Measurements from ENCODE around the gene FAM222B.
"Not testable (repeated sequence)": the region's sequence is repeated elsewhere in the genome, so short reads cannot be mapped to it uniquely, and the experiment has no call there.

The FAM222B gene

DNA sequence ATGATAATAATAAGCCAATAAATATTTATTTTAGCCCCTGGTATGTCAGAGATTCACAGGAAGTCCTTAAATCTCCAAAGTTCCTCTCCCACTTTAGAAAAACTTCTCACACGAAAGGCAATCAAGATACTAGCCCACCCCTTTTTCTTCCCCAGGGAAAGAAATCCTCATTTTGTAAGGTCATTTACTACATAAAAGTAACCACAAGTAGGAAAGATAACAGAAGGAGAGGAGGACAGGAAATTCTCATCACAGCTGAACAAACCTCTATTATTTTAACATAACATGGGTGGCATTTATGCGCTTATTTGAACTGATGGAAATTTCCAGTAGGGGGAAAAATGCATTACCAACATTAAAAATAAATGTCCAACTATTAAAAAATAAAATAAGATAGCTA, 3.4 kb downstream of the FAM222B start:
- DNase-seq (ENCODE audit: low read depth), result no peak

DNA sequence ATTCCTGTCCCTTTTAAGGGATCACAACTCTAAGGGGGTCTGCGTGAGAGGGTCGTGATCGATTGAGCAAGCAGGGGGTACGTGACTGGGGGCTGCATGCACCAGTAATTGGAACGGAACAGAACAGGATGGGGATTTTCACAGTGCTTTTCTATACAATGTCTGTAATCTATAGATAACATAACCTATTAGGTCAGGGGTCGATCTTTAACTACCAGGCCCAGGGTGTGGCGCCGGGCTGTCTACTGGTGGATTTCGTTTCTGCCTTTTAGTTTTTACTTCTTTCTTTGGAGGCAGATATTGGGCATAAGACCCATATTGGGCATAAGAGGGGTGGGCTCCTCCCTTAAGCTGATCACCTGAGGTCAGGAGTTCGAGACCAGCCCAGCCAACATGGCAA, 6.0 kb downstream of the FAM222B start:
- DNase-seq (ENCODE audit: low read depth), result not testable (repeated sequence)

DNA sequence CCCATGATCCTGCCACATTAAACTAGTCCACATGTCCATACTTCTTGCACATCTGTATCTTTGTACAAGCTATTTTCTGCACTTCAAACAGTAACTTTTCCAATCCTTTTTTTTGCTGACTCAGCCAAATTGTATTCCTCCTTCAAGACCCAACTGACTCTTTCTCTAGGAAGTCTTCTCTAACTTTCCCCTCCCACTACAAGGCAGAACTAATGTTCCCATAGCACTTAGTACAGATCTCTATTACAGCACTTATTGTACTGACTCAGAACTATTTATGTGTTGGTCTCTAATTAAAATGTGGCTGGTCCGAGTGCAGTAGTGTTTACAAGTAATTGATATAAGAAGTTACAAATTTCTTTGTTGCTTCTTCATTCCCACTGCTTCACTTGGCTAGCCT, 8.2 kb downstream of the FAM222B start:
- DNase-seq (ENCODE audit: low read depth), result no peak

DNA sequence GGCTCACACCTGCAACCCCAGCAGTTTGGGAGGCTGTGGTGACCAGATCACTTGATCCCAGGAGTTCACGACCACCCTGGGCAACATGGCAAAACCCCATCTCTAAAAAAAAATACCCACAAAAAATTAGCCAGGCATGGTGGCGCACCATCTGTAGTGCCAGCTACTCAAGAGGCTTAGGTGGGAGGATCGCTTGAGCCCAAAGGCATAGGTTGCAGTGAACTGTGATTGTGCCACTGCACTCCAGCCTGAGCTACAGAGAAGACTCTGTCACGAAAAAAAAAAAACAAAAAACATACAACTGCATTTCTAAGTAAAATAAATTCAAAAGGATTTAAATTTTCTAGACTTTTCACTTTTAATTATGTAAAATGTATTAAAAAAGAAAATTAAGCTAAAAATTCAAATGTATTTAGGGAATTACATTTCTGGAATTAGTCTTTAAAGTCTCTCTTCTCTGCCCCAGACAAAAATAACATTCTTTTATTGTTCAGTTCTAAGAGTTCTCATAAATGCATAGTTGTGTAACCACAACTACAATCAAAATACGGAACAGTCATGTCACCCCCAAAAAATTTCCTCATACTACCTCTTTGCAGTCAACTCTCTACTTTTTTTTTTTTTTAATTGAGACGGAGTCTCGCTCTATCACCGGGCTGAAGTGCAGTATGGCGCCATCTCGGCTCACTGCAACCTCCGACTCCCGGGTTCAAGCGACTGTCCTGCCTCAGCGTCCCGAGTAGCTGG, 14.1 kb downstream of the FAM222B start:
- DNase-seq (ENCODE audit: low read depth), result no peak

DNA sequence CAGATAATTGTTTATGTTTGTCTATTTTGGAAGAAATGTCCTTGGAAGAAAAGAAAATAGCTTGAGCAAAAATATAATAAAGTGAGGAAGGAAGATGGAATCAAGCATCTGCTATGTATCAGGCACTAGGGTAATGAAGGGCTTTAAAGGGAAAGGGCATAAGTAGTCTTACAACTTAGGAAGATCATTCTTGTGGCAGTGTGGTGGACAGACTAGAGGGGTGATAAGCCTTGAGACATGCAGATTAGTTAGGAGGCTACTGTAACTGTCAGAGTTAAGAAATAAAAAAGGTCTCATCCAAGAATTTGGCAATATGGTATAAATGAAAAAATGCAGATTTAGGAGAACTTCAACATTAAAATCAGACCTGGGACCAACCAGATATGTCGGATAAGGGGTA, 14.9 kb downstream of the FAM222B start:
- DNase-seq (ENCODE audit: low read depth), result no peak

DNA sequence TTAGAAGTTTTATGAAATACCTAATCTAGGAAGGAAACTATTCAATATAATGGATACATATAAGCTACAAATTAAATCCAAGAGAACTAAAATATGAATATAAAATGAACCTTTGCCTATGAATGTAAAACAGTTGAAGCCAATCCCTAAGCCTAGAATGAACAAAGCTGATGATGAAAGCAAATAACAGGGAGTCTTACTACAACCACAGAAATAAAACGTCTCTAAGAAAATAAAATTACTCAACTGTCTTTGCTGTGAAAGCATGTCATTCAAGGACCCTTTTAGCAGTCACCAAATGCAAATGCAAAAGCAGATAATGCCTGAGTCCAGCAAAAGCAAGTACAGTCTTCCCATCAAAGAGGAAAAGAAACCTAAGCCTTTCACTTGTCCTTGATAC, 23.0 kb downstream of the FAM222B start:
- DNase-seq (ENCODE audit: low read depth), result no peak

DNA sequence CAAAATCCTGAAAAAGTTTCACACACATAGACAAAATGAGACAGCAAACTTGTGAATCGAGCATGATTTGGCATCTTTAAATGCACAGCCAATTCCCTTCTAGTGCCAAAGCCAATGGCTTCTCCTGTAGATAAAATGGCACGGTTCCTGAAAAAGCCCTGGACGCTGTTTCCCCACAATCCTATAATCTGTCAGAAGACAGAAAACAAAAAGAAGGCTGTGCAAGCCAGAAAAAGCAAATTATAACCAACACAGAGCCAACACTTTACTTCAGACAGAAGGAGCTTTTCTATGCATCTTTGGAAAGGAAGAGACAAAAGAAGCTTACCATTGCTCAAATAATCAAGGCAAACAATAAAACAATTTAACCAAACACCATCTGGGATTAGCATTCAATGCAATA, 23.8 kb downstream of the FAM222B start:
- no peak for DNase-seq (ENCODE audit: low read depth)

DNA sequence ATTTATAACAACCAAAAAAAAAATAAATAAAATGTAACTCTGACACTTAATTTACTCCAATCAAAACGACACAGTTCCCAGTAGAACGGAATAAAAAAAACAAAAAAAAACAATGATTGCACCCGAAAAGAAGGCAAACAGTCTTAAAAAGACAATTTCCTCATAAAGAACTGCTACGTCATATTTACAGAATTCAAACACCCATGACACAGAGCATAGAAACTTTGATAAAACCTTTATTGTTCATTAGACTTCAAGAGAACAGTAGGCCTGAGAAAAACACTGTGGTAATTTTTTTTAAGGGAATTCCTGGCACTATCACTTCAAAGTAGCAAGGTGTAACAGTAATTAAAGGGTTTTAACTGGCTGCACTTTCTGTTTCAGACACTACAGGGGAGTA, 26.1 kb downstream of the FAM222B start:
- DNase-seq (ENCODE audit: low read depth), result no peak

DNA sequence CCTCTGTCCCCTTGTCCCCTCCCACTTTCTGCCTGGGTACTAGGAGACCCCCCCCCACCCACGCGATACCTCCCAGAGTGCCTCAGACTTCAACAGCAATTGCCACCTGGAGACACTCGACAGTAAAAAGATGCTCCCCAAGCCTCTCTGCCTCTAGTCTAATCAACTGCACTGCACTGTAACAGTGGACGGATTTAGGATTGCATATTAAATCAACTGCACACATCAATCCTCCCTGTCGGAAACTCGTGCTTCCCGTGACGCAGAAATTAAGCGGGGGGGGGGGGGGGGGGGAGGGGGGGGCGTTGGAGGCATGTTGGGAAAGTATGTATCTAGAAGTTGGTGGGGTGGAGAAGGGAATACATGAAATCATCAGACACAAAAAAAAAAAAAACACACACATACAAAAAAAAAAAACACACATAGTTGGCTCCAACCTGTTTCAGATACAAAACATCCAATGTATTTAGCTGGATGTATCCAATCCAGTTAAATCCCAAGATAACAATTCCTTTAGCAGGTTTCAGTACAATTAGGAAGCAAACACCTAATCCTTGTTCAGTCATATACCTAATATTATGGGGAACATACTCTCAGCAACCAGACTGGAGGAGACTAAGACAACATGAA, 29.7 kb downstream of the FAM222B start:
- no peak for DNase-seq (ENCODE audit: low read depth)

DNA sequence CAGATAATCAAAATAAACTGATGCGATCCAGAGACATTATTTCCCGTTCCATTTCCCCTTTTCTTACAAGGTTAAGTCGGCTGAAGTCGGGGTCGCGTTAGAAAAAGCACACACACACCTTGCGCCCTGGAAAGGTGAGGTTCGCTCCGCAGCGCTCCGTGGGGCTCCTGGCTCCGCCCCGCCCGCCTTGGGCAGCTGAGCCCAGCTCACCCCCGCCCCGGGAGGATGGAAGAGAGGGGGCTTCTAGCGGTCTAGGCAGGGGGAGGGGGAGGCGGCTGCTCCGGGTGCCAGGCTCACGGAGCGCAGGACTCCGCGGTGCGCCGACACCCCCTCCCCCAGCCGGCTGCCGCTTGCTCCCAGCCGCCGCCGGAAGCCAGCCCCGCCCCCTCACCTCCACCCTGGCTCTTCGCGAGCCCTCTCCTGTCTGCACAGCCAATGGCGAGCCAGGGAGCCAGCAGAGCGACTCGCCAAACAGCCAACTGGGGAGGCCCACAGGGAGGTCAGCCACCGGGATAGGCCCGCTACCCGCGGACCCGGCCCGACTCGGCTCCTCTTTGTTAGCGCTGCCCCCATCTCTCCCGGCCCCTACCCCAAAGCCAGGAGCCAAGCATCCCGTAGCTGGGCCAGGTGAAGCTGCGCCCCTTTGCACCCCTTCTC, 30.4 kb downstream of the FAM222B start:
- peak; percentile 61 for DNase-seq (ENCODE audit: low read depth)

DNA sequence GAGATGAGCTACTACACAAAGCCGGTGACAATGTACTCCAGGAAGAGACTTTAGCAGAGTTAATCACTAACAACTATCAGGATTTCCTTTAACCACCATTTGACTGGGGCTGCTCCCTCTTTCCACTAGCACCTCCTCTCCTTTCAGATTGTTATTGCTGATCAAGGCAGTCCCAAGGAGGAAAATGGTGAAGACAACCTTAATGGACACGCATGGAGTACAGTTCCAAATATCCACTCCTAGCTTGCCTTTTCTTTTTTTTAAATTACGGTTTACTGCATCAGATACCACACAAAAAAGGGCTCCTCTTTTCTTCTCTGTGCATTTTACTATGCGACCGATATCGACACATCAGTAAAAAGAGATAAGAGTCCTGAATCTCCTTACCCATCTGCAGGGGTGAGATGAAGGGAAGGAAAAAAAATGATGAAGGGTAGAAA, 30.9 kb downstream of the FAM222B start:
- DNase-seq (ENCODE audit: low read depth), result no peak

DNA sequence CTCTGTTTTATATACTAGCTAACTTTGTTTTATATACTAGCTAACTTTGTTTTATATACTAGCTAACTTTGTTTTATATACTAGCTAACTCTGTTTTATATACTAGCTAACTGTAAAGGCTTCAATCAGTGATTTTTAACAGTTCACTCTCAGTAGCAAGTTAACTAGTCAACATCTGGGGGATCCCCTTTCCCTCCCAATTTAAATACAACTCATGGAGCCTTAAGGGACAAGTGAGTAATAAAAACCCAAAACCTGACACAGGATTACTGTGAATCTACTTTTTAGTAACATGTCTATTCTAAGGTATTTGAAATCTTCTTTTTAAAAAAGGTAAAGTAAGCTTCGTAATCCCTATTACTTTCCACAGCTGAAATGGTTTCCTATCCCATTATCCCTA, 32.2 kb downstream of the FAM222B start:
- DNase-seq (ENCODE audit: low read depth), result no peak

DNA sequence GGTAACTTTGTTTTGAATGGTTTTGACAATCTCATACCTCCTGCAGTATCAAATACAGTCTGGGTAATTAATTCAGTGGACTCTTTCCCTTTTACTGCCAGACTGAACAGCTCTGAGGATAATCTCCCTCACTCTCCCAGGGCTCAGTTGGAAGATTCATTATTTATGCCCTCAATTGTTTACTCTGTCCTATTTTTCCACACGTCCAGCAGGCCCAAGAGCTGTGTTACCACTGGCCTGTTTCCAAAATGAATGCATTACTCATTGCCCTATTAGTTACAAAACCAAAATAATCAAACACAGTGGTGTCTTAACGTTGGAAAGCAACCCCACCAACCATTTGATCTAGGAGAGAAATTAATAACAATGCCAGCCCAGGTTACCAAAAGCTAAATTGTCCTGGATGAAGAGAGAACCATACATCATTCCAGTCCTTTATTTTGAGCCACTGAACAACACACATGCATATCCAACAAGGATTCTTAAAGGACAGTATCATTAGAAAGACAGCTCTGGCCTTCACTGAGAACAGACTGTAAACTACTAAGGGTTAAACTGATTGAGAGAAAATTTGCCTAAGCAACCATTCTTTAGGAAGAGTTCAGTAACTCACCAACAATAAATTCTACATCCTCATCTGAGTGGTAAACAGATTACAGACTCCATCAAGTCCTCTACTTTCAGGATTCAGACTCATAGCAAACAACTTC, 34.5 kb downstream of the FAM222B start:
- peak; percentile 63 for DNase-seq (ENCODE audit: low read depth)

DNA sequence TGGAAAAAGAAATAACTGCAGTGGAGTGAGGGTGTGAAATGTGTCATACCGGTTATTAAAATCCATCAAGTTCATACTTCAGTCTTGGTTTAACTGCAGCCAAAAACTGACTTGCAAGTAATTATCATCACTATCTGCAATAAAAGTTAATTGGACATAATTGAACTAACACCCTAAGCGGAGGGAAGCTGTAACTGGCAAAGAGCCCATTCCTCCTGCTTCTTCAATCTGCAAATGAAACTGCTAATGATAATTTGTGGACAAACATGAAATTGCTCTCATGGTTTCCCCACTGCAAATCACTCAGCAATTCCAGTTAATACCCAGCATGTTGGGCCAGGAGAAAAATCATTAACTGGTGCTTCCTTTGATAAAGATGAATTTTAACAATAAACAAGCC, 46.5 kb downstream of the FAM222B start:
- no peak for DNase-seq (ENCODE audit: low read depth)

DNA sequence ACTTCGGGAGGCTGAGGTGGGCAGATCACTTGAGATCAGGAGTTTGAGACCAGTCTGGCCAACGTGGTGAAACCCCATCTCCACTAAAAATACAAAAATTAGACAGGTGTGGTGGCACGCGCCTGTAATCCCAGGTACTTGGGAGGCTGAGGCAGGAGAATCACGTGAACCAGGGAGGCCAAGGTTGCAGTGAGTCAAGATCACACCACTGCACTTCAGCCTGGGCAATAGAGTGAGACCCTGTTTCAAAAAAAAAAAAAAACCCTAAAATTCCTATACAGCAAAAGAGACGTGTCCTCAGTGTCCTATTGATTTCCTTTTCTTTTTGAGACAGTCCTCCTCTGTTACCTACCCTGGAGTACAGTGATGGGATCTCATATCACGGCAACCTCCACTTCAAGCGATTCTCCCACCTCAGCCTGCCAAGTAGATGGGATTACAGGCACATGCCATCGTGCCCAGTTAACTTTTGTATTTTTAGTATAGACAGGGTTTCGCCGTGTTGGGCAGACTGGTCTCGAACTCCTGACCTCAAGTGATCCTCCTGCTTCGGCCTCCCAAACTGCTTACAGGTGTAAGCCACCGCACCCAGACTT, 47.6 kb downstream of the FAM222B start:
- not testable (repeated sequence) for DNase-seq (ENCODE audit: low read depth)

DNA sequence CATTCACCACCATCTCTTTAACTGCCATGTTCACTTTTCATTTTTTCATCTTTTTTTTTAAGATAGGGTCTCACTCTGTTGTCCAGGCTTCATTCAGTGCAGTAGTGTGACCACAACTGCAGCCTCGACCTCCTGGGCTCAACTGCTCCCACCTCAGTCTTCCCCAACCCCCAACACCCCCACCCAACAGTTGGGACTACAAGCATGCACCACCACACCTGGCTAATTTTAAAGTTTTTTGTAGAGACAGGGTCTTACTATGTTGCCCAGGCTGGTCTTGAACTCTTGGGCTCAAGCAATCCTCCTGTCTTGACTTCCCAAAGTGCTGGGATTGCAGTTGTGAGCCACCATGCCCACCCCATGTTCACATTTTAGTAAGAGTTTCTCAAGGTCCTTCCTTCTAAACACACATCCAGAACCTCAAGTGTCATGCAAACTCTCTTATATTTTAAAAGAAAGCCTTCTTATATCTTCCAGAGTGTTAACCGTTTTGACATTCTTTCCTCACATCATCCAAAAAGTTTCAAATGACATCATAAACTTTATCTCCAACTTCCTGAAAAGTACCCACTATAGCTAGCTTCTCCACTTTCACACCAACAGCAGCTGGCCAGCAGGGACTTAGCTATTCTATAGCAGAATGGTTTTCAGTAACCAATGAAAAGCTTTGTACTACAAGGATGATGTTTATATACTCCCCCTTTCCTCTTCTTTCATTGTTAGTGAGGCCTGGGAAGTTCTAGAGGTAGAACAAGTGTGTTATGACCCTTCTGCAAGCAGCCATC, 49.5 kb downstream of the FAM222B start:
- DNase-seq (ENCODE audit: low read depth), result no peak

DNA sequence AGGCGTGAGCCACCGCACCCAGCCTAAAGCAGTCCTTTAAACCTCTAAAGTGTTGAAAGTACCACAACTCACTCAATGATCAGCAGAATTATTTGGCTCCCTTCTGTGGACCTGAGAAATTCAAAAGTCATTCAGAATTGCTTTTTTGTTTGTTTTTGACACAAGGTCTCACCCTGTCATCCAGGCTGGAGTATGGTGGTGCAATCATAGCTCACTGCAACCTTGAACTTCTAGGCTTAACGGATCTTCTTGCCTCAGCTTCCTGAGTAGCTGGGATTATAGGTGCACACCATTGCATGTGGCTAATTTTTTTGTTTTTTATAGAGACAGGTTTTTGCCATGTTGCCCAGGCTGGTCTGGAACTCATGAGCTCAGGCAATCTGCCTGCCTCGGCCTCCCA, 54.5 kb downstream of the FAM222B start:
- DNase-seq (ENCODE audit: low read depth), result no peak

DNA sequence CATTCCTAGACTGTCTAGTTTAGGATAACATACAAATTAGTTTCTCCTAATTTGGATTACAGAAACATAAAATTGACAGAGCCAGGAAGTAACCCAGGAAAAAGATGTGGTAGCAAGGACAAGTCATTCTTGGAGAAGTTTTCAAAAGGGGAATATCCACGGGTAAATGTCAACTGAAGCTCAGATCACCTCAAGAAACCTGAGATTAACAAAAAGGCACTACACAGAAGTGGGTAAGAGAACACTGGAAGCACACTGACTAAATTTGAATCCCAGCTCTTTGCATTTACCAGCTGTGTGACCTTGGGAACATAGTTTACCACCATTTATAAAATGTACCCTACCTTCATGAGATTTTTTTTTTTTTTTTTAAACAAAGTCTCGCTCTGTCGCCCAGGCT, 59.4 kb downstream of the FAM222B start:
- DNase-seq (ENCODE audit: low read depth), result no peak

DNA sequence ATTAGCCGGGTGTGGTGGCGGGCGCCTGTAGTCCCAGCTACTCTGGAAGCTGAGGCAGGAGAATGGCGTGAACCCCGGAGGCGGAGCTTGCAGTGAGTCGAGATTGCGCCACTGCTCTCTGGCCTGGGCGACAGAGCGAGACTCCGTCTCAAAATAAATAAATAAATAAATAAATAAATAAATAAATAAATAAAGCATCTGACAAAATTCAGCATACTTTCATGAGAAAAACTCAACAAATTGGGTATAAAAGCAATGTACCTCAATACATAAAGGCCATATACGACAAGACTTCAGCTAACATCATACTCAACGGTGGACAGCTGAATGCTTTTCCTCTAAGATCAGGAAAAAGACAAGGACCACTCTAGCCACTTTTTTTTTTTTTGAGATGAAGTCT, 63.0 kb downstream of the FAM222B start:
- DNase-seq (ENCODE audit: low read depth), result not testable (repeated sequence)

DNA sequence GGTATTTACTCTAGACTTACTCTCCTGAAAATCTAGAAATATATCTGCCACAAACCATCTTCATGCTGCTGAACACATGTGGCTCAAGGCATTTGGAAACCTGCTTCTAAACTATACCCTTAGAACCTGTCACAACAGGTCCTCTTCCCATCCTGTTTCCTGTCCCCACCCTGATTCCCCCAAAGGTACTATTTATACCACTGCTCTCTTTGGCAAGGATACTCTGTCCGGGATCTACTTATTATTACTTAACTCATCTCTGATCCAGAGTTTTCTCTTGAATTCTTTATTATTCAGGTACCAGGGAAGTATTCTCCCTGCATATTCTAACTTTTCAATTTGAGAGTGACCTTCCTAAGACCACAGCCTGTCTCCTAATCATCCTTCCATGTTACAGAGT, 65.4 kb downstream of the FAM222B start:
- no peak for DNase-seq (ENCODE audit: low read depth)

DNA sequence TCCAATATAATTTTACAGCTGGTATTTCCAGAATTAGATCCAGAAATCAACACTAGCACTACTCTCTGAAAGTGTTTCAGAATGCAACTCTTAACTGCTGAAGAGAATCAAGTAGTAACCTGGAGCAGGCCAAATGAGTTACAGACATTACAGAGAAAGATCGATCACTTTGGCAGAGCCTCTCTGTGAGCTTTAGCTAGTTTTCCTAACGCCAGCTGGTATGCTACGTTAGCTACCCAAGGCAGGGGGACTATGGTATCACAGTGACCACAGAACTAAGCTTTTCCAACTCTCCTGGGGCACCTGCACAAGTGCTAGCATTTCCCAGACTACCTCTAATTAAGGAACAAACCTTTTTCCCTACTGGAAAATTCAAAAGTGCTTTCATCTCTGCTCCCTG, 68.4 kb downstream of the FAM222B start:
- DNase-seq (ENCODE audit: low read depth), result no peak

DNA sequence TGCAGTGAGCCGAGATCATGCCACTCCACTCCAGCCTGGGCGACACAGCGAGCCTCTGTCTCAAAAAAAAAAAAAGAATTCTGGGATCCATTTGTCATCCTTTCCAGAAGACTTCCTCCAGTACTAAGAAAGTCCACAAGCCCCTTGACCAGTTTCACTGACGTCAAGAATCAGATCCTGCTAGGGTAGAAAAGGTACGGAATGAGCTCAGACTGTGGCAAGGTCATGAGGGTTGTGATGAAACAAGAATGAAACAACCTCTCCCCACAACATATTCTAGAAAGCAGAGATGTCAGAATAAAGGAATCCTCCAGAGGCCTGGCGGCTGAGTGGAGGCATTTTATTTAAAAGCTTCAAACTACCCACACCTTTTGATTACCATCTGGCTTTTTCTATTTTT, 68.9 kb downstream of the FAM222B start:
- no peak for DNase-seq (ENCODE audit: low read depth)
